ENCODE results near the gene TNPO2. TPM values are rescaled to one million over a fixed set of nuclear protein-coding genes. Genes with fewer than 3 reads are reported as not detected.
A peak's percentile ranks its signal among the peaks of the same experiment; 100 is the strongest.
"Not testable (repeated sequence)": the region's sequence is repeated elsewhere in the genome, so short reads cannot be mapped to it uniquely, and the experiment has no call there.

TNPO2 gene
- total and polyA plus RNA-seq, 7 experiments from 2014 or later = 2.0 to 78.7 (median 59.0) TPM

DNA sequence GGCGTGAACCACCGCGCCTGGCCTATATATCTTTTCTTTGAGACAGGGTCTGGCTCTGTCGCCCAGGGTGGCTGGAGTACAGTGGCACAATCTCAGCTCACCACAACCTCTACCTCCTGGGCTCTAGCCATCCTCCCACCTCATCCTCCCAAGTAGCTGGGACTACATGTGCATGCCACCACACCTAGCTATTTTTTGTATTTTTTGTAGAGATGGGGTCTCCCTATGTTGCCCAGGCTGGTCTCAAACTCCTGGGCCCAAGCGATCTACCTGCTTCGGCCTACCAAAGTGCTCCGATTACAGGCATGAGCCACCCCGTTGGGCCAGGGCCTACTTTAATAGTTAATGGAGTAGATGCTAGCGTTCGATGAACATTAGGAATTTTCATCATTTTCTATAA is 3.4 kb downstream of the TNPO2 start:
- Mint-ChIP-seq H3K4me3 (peak overlapping the region; percentile 82 to 96 (median 87)), H3K4me1 (peaks cover 24 to 45% (median 39%) of the 10 kb centered on the region in 7 donors), H3K9me3 (peaks cover 0 to 1% (median 0%) of the 10 kb centered on the region in 11 donors), H3K27ac (peak overlapping the region; percentile 76 to 95 (median 87)), H3K27me3 (peaks cover 0 to 2% (median 0%) of the 10 kb centered on the region in 5 donors), H3K36me3 (peaks cover 0 to 18% (median 4%) of the 10 kb centered on the region in 5 donors)
- peaks cover 0 to 23% (median 3%) of the 10 kb centered on the region in 3 experiments for H3K36me3 ChIP-seq (ENCODE audit: control insufficient read depth in 2 of 3, insufficient read depth in 3 of 3, low read length in 3 of 3)
- intact Hi-C loops (cut with micrococcal nuclease) = loop anchor here (5.0 kb wide), 5 partner anchors 38 to 217 kb away; partner anchors contain the start of genes CALR (in 2 of the 2), DHPS (in 1 of the 2), MAN2B1 (in 1 of the 2) and WDR83 (in 1 of the 2)
- H3K27me3 ChIP-seq (ENCODE audit: control insufficient read depth in 2 of 2, insufficient read depth in 2 of 2, low read length in 2 of 2) = no peaks in the 10 kb centered on the region
- peak overlapping the region; percentile 85 for H3K27ac ChIP-seq (ENCODE audit: low read depth, low read length)
- ATAC-seq (no peak), DNase-seq (no peak)
- peaks cover 11 to 16% of the 10 kb centered on the region in 2 donors for H3K4me1 ChIP-seq (ENCODE audit: control insufficient read depth in 2 of 2, insufficient read depth in 2 of 2, low read length in 2 of 2)
- H3K4me3 ChIP-seq (ENCODE audit: low read length) = peak overlapping the region; percentile 50
- POLR2A ChIA-PET = interaction anchor here (0.6 to 6.0 kb wide), 8 partner anchors 14 to 795 kb away, joined by 3 to 129 read pairs (median 5); partner anchors contain the start of genes FBXW9, GET3, JUNB and RNASEH2A
- no peaks in the 10 kb centered on the region for H3K9me3 ChIP-seq (ENCODE audit: control insufficient read depth in 2 of 3, low read length in 3 of 3)
- CTCF ChIA-PET = interaction anchor here (0.6 to 1.2 kb wide), 5 partner anchors 25 to 344 kb away, joined by 3 to 7 read pairs (median 3); no protein-coding TSS in a partner anchor

DNA sequence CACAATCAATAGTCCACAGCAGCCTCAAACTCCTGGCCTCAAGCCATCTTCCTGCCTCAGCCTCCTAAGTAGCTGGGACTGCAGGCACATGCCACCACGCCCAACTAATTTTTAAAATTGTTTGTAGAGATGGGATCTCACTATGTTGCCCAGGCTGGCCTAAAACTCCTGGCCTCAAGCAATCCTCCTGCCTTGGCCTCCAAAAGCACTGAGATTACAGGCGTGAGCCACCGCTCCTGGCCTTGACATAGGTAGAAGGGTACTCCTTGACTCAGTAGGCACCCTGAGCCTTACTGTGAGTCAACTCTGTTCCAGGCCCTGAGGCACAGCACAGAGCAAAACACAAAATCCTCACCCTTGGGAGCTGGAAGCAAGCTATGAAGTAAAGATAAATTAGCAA is 7.8 kb downstream of the TNPO2 start:
- POLR2A ChIA-PET = interaction anchor here (1.5 to 1.6 kb wide), 2 partner anchors 17 to 76 kb away, joined by 4 to 6 read pairs; no protein-coding TSS in a partner anchor
- no peak overlapping the region for H3K4me3 Mint-ChIP-seq

DNA sequence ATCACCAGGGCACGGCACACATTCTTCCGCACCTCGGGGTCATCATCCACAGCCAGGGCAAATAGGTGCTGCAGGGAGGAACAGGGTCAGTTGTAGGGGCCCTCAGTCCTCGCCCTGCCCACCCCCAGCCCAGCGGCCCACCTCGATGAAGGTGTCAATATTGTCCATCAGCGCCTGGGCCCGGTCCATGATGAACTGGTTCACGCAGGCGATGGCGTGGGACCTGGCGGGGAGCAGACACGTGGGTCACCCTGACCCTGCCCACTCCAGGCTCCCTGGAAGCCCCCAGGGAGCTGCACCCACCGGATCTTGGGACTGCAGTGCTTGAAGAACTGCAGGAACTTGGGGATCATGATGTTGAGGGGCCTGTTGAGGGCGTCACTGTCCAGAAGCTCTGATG is 8.6 kb downstream of the TNPO2 start:
- DNase-seq = no peak
- CTCF ChIA-PET = interaction anchor here (1.0 to 1.6 kb wide), 2 partner anchors 43 kb away, joined by 3 to 6 read pairs; no protein-coding TSS in a partner anchor
- no peaks in the 10 kb centered on the region for H3K4me1 ChIP-seq (ENCODE audit: control insufficient read depth in 2 of 2, insufficient read depth in 2 of 2, low read length in 2 of 2)
- POLR2A ChIA-PET = interaction anchor here (1.5 to 1.6 kb wide), 2 partner anchors 17 to 77 kb away, joined by 4 to 6 read pairs; no protein-coding TSS in a partner anchor
- no peaks in the 10 kb centered on the region for H3K27me3 Mint-ChIP-seq
- no peak overlapping the region for H3K27ac Mint-ChIP-seq
- peaks cover 4 to 19% (median 7%) of the 10 kb centered on the region in 7 donors for H3K4me1 Mint-ChIP-seq
- H3K36me3 Mint-ChIP-seq = peaks cover 0 to 46% (median 4%) of the 10 kb centered on the region in 5 donors
- no peaks in the 10 kb centered on the region for H3K9me3 ChIP-seq (ENCODE audit: control insufficient read depth in 2 of 3, low read length in 3 of 3)
- no peak overlapping the region for H3K27ac ChIP-seq (ENCODE audit: low read depth, low read length)
- H3K27me3 ChIP-seq (ENCODE audit: control insufficient read depth in 2 of 2, insufficient read depth in 2 of 2, low read length in 2 of 2) = no peaks in the 10 kb centered on the region
- H3K4me3 ChIP-seq (ENCODE audit: low read length) = no peak overlapping the region
- no peak for ATAC-seq
- H3K36me3 ChIP-seq (ENCODE audit: control insufficient read depth in 2 of 3, insufficient read depth in 3 of 3, low read length in 3 of 3) = peaks cover 0 to 61% (median 12%) of the 10 kb centered on the region in 3 experiments
- no peak overlapping the region for H3K4me3 Mint-ChIP-seq
- intact Hi-C loops (cut with micrococcal nuclease) = no loop called here
- no peaks in the 10 kb centered on the region for H3K9me3 Mint-ChIP-seq

More for the DNA sequence above, 7.8 kb downstream of the TNPO2 start:
- no peaks in the 10 kb centered on the region for H3K9me3 Mint-ChIP-seq
- peak overlapping the region in 1 of 9 donors; percentile 33 for H3K27ac Mint-ChIP-seq
- peaks cover 4 to 6% of the 10 kb centered on the region in 2 donors for H3K4me1 ChIP-seq (ENCODE audit: control insufficient read depth in 2 of 2, insufficient read depth in 2 of 2, low read length in 2 of 2)
- H3K27me3 Mint-ChIP-seq = no peaks in the 10 kb centered on the region
- H3K4me1 Mint-ChIP-seq = peaks cover 7 to 24% (median 14%) of the 10 kb centered on the region in 7 donors
- CTCF ChIA-PET = interaction anchor here (0.8 to 2.7 kb wide), 4 partner anchors 18 to 142 kb away, joined by 3 to 10 read pairs (median 4); partner anchors contain the start of gene TRIR
- peaks cover 0 to 53% (median 7%) of the 10 kb centered on the region in 3 experiments for H3K36me3 ChIP-seq (ENCODE audit: control insufficient read depth in 2 of 3, insufficient read depth in 3 of 3, low read length in 3 of 3)
- no peak for DNase-seq
- peaks cover 0 to 39% (median 4%) of the 10 kb centered on the region in 5 donors for H3K36me3 Mint-ChIP-seq
- no peaks in the 10 kb centered on the region for H3K9me3 ChIP-seq (ENCODE audit: control insufficient read depth in 2 of 3, low read length in 3 of 3)
- H3K27ac ChIP-seq (ENCODE audit: low read depth, low read length) = no peak overlapping the region
- ATAC-seq = no peak
- intact Hi-C loops (cut with micrococcal nuclease) = no loop called here
- no peaks in the 10 kb centered on the region for H3K27me3 ChIP-seq (ENCODE audit: control insufficient read depth in 2 of 2, insufficient read depth in 2 of 2, low read length in 2 of 2)
- no peak overlapping the region for H3K4me3 ChIP-seq (ENCODE audit: low read length)

DNA sequence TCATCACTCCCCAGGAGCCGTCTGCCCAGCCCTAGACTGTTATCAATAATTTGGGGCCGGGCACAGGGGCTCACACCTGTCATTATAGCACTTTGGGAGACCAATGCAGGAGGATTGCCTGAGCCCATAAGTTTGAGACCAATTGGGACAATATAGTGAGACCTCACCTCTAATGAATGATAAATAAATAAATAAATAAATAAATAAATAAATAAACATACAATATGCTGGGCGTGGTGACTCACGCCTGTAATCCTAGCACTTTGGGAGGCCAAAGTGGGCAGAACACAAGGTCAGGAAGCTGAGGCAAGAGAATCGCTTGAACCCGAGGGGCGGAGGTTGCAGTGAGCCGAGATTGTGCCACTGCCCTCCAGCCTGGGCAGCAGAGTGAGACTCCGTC is 10.4 kb downstream of the TNPO2 start:
- H3K9me3 Mint-ChIP-seq; H3K4me3 Mint-ChIP-seq; H3K4me3 ChIP-seq (ENCODE audit: low read length); H3K9me3 ChIP-seq (ENCODE audit: control insufficient read depth in 2 of 3, low read length in 3 of 3); H3K4me1 Mint-ChIP-seq; DNase-seq; ATAC-seq; H3K4me1 ChIP-seq (ENCODE audit: control insufficient read depth in 2 of 2, insufficient read depth in 2 of 2, low read length in 2 of 2); H3K27me3 ChIP-seq (ENCODE audit: control insufficient read depth in 2 of 2, insufficient read depth in 2 of 2, low read length in 2 of 2); intact Hi-C loops (cut with micrococcal nuclease); POLR2A ChIA-PET; H3K27me3 Mint-ChIP-seq; H3K27ac Mint-ChIP-seq; H3K27ac ChIP-seq (ENCODE audit: low read depth, low read length): not testable (repeated sequence)
- CTCF ChIA-PET = interaction anchor here (1.6 kb wide), 1 partner anchor 44 kb away, joined by 6 read pairs; no protein-coding TSS in a partner anchor
- H3K36me3 Mint-ChIP-seq = peaks cover 0 to 39% (median 4%) of the 10 kb centered on the region in 5 donors
- H3K36me3 ChIP-seq (ENCODE audit: control insufficient read depth in 2 of 3, insufficient read depth in 3 of 3, low read length in 3 of 3) = peaks cover 0 to 68% (median 9%) of the 10 kb centered on the region in 3 experiments

DNA sequence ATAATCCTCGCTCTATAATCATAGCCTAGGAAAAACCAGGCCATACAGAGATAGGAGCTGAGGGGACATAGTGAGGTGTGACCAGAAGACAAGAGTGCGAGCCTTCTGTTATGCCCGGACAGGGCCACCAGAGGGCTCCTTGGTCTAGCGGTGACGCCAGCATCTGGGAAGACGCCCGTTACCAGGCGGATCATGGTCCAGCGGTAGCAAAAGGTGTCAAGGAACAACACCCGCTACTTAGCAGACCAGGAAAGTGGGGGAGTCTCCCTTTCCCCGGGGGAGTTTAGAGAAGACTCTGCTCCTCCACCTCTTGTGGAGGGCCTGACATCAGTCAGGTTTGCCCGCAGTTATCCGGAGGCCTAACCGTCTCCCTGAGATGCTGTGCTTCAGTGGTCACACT is 11.7 kb downstream of the TNPO2 start:
- H3K4me3 ChIP-seq (ENCODE audit: low read length); H3K4me3 Mint-ChIP-seq; ATAC-seq; H3K27me3 Mint-ChIP-seq; H3K27ac Mint-ChIP-seq; intact Hi-C loops (cut with micrococcal nuclease); H3K4me1 ChIP-seq (ENCODE audit: control insufficient read depth in 2 of 2, insufficient read depth in 2 of 2, low read length in 2 of 2); H3K27me3 ChIP-seq (ENCODE audit: control insufficient read depth in 2 of 2, insufficient read depth in 2 of 2, low read length in 2 of 2); H3K27ac ChIP-seq (ENCODE audit: low read depth, low read length); H3K9me3 Mint-ChIP-seq; H3K9me3 ChIP-seq (ENCODE audit: control insufficient read depth in 2 of 3, low read length in 3 of 3); POLR2A ChIA-PET; H3K4me1 Mint-ChIP-seq: not testable (repeated sequence)
- H3K36me3 ChIP-seq (ENCODE audit: control insufficient read depth in 2 of 3, insufficient read depth in 3 of 3, low read length in 3 of 3) = peaks cover 0 to 73% (median 9%) of the 10 kb centered on the region in 3 experiments
- peak in 1 of 9 donors; percentile 41 for DNase-seq
- peaks cover 0 to 39% (median 4%) of the 10 kb centered on the region in 5 donors for H3K36me3 Mint-ChIP-seq
- CTCF ChIA-PET = interaction anchor here (0.6 to 0.7 kb wide), 2 partner anchors 10 to 17 kb away, joined by 3 to 5 read pairs; no protein-coding TSS in a partner anchor

DNA sequence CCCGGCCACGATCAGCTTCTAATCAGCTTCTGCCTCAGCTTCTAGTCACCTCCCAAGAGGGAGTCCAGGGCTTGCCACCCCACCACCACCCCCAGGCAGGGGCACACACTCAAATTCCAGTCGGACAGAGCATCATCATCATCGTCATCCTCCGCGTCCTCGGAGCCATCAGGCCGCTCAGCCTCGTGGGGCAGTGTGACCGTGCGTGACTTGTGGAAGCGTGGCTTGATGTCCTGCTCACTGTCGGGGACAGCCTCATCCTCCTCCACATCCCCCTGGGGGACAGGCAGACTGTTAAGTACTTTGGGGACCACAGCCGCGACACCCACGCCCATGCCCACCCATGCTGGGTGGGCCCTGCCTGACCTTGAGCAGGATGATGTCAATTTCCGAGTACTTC is 12.5 kb downstream of the TNPO2 start:
- ChIA-PET CTCF (interaction anchor here (0.6 kb wide), 1 partner anchor 30 kb away, joined by 3 read pairs; no protein-coding TSS in a partner anchor), POLR2A (no interaction called here)
- Histone ChIP-seq H3K27ac (ENCODE audit: low read depth, low read length) (no peak overlapping the region), H3K4me3 (ENCODE audit: low read length) (no peak overlapping the region), H3K27me3 (ENCODE audit: control insufficient read depth in 2 of 2, insufficient read depth in 2 of 2, low read length in 2 of 2) (no peaks in the 10 kb centered on the region), H3K36me3 (ENCODE audit: control insufficient read depth in 2 of 3, insufficient read depth in 3 of 3, low read length in 3 of 3) (peaks cover 0 to 77% (median 9%) of the 10 kb centered on the region in 3 experiments), H3K4me1 (ENCODE audit: control insufficient read depth in 2 of 2, insufficient read depth in 2 of 2, low read length in 2 of 2) (no peaks in the 10 kb centered on the region), H3K9me3 (ENCODE audit: control insufficient read depth in 2 of 3, low read length in 3 of 3) (no peaks in the 10 kb centered on the region)
- DNase-seq = no peak
- no peak for ATAC-seq
- intact Hi-C loops (cut with micrococcal nuclease) = no loop called here
- Mint-ChIP-seq H3K27me3 (no peaks in the 10 kb centered on the region), H3K9me3 (no peaks in the 10 kb centered on the region), H3K27ac (no peak overlapping the region), H3K4me3 (no peak overlapping the region), H3K4me1 (peaks cover 0 to 3% (median 0%) of the 10 kb centered on the region in 7 donors), H3K36me3 (peaks cover 0 to 39% (median under 1%) of the 10 kb centered on the region in 5 donors)
